H1 (cell line): ENCODE results near the gene SHLD1. TPM values are rescaled to one million over a fixed set of nuclear protein-coding genes. Genes with fewer than 3 reads are reported as not detected.

Source experiments
- BCL11A ChIP-seq, 2 experiments: IDR thresholded peaks; one replicate each; pipeline ENCODE4 v1.6.1; 2011; ENCODE audit warnings: low read depth in 2 of 2, low read length in 2 of 2, mild to moderate bottlenecking in 2 of 2
- CBX8 ChIP-seq: fragments of 300-800, 300-1000 bp; sonication (generic); IDR thresholded peaks from 2 replicates; pipeline ENCODE4 v1.7.1; 2016; ENCODE audit warnings: low read depth, low read length, borderline replicate concordance
- GABPA ChIP-seq: IDR thresholded peaks from 2 replicates; pipeline ENCODE4 v1.6.1; 2011; ENCODE audit warnings: mild to moderate bottlenecking, low read length, moderate library complexity, borderline replicate concordance; ENCODE audit not compliant: insufficient read depth
- POLR2AphosphoS5 ChIP-seq: IDR thresholded peaks from 2 replicates; pipeline ENCODE4 v1.6.1; 2011; ENCODE audit warnings: low read depth, low read length
- SIN3A ChIP-seq, 2 experiments: IDR thresholded peaks in 1 of 2; conservative IDR thresholded peaks in 1 of 2; 2 replicates each; pipeline ENCODE4 v1.6.1; 2011 to 2012; ENCODE audit warnings: low read length in 2 of 2, improper control_type of control experiment in 1 of 2, low read depth in 1 of 2, mild to moderate bottlenecking in 1 of 2
- SP2 ChIP-seq: IDR thresholded peaks from 2 replicates; pipeline ENCODE4 v1.6.1; 2012; ENCODE audit warnings: mild to moderate bottlenecking, low read length, inconsistent platforms
- TCF12 ChIP-seq: IDR thresholded peaks from 2 replicates; pipeline ENCODE4 v1.6.1; 2011; ENCODE audit warnings: low read depth, mild to moderate bottlenecking, low read length
- TEAD4 ChIP-seq: IDR thresholded peaks from 2 replicates; pipeline ENCODE4 v1.6.1; 2012; ENCODE audit warnings: low read depth, low read length, inconsistent platforms, mixed read lengths
- ZNF274 ChIP-seq: IDR thresholded peaks from 2 replicates; pipeline ENCODE4 v1.7.0; 2012; ENCODE audit warnings: low read length, borderline replicate concordance; ENCODE audit errors: extremely low read depth
- polyA plus RNA-seq, 7 experiments: library from polyadenylated mRNA; depleted of rRNA in 3 of 7; stranded (reverse) in 5 of 7; unstranded in 2 of 7; fragments of >200 nt in 5 of 7; fragments of 200-250 nt in 2 of 7; gene quantifications; 1 replicate in 5 of 7; 2 replicates in 1 of 7; 4 replicates in 1 of 7; pipeline versions ENCODE4 v1.2.1 to v1.2.3, GENCODE V29; 2011 to 2013; ENCODE audit warnings: missing spikeins in 2 of 7, mixed read lengths in 2 of 7
- total RNA-seq: library from RNA; stranded (reverse); fragmentation: NEBNext Ultra II Directional; extraction: Animal tissue kit (Norgen Biotek cat#: 25700); gene quantifications from 2 replicates; pipeline ENCODE4 v1.2.1, GENCODE V29; 2021
- TF ChIP-seq, protein P1 (sequence below): fragments of 300-600 bp; sonication (generic); IDR thresholded peaks from 2 replicates; pipeline ENCODE4 v1.7.1; 2012; ENCODE audit warnings: low read length, moderate library complexity, mild to moderate bottlenecking, inconsistent platforms; ENCODE audit not compliant: insufficient replicate concordance

The SHLD1 gene
- total and polyA plus RNA-seq, 2 of the 8 experiments (the other 6 are each of a cell fraction or from before 2014, with no cell fraction given) = 4.2 to 6.5 TPM

DNA sequence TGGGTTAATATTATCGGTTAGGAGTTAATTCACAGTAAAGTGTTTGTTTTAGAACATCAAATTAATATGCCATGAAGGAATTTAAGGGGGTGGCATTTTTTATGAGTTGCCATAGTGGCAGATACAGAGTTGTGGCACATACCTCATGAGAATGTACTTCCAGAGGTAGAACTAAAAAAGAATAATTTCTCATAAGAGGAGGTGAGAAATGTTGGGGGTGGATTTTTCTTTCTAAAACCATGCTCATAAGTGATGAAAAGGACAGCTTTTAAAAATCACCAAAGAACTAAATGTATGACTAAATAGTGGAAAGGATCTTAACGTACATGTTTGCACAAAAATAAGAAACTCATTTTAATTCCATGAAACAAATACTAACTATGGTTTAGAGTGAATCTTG, 58.7 kb downstream of the SHLD1 start (continued):
- TF ChIP-seq, protein P1, sequence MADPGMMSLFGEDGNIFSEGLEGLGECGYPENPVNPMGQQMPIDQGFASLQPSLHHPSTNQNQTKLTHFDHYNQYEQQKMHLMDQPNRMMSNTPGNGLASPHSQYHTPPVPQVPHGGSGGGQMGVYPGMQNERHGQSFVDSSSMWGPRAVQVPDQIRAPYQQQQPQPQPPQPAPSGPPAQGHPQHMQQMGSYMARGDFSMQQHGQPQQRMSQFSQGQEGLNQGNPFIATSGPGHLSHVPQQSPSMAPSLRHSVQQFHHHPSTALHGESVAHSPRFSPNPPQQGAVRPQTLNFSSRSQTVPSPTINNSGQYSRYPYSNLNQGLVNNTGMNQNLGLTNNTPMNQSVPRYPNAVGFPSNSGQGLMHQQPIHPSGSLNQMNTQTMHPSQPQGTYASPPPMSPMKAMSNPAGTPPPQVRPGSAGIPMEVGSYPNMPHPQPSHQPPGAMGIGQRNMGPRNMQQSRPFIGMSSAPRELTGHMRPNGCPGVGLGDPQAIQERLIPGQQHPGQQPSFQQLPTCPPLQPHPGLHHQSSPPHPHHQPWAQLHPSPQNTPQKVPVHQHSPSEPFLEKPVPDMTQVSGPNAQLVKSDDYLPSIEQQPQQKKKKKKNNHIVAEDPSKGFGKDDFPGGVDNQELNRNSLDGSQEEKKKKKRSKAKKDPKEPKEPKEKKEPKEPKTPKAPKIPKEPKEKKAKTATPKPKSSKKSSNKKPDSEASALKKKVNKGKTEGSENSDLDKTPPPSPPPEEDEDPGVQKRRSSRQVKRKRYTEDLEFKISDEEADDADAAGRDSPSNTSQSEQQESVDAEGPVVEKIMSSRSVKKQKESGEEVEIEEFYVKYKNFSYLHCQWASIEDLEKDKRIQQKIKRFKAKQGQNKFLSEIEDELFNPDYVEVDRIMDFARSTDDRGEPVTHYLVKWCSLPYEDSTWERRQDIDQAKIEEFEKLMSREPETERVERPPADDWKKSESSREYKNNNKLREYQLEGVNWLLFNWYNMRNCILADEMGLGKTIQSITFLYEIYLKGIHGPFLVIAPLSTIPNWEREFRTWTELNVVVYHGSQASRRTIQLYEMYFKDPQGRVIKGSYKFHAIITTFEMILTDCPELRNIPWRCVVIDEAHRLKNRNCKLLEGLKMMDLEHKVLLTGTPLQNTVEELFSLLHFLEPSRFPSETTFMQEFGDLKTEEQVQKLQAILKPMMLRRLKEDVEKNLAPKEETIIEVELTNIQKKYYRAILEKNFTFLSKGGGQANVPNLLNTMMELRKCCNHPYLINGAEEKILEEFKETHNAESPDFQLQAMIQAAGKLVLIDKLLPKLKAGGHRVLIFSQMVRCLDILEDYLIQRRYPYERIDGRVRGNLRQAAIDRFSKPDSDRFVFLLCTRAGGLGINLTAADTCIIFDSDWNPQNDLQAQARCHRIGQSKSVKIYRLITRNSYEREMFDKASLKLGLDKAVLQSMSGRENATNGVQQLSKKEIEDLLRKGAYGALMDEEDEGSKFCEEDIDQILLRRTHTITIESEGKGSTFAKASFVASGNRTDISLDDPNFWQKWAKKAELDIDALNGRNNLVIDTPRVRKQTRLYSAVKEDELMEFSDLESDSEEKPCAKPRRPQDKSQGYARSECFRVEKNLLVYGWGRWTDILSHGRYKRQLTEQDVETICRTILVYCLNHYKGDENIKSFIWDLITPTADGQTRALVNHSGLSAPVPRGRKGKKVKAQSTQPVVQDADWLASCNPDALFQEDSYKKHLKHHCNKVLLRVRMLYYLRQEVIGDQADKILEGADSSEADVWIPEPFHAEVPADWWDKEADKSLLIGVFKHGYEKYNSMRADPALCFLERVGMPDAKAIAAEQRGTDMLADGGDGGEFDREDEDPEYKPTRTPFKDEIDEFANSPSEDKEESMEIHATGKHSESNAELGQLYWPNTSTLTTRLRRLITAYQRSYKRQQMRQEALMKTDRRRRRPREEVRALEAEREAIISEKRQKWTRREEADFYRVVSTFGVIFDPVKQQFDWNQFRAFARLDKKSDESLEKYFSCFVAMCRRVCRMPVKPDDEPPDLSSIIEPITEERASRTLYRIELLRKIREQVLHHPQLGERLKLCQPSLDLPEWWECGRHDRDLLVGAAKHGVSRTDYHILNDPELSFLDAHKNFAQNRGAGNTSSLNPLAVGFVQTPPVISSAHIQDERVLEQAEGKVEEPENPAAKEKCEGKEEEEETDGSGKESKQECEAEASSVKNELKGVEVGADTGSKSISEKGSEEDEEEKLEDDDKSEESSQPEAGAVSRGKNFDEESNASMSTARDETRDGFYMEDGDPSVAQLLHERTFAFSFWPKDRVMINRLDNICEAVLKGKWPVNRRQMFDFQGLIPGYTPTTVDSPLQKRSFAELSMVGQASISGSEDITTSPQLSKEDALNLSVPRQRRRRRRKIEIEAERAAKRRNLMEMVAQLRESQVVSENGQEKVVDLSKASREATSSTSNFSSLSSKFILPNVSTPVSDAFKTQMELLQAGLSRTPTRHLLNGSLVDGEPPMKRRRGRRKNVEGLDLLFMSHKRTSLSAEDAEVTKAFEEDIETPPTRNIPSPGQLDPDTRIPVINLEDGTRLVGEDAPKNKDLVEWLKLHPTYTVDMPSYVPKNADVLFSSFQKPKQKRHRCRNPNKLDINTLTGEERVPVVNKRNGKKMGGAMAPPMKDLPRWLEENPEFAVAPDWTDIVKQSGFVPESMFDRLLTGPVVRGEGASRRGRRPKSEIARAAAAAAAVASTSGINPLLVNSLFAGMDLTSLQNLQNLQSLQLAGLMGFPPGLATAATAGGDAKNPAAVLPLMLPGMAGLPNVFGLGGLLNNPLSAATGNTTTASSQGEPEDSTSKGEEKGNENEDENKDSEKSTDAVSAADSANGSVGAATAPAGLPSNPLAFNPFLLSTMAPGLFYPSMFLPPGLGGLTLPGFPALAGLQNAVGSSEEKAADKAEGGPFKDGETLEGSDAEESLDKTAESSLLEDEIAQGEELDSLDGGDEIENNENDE = no peak
- TF ChIP-seq POLR2AphosphoS5 = no peak
- no peak for TF ChIP-seq CBX8
- no peak for TF ChIP-seq SP2
- no peak for TF ChIP-seq TCF12
- TF ChIP-seq GABPA = no peak
- TF ChIP-seq ZNF274 = no peak
- TF ChIP-seq TEAD4 = no peak
- no peak for TF ChIP-seq SIN3A (conservative IDR thresholded peaks at IDR 0.05 in 1 of 2, IDR thresholded peaks at IDR 0.05 in 1 of 2; ENCODE audit: low read depth in 1 of 2, low read length in 2 of 2)
- no peak for TF ChIP-seq BCL11A (IDR thresholded peaks at IDR 0.05; ENCODE audit: low read depth in 2 of 2, low read length in 2 of 2)
